HG03460 (cell line): ENCODE measurements around the gene PADI3.

Experiments used
- ATAC-seq: cut with Tn5 transposase; IDR thresholded peaks from one replicate; pipeline ENCODE4 v1.9.1; 2021; ENCODE audit not compliant: unreplicated experiment

The PADI3 gene

GRCh38 chr1:17215545-17215890 lies 33.4 kb upstream of the PADI3 start:
- ATAC-seq, result no peak

DNA sequence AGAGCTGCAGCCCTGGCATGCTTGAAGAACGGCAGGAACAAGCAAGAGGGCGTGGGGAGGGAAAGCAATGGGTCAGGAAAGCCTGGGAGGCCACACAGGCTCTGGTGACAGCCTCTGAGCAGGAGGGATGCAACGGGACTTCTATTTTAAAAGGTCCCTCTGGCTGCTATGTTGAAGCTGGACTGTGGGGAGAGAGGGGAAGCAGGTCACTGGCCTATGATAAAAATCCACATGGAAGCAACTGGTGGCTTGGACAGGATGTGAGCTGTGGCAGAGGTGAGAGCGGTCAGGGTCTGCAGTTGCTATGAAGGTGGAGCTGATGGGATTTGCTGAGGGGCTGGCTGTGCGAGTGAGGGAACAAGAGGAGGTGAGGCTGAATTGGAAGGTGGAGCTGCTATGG lies 32.8 kb upstream of the PADI3 start:
- no peak for ATAC-seq

- no peak for ATAC-seq
These were observed 31.3 kb upstream of the PADI3 start for GRCh38 chr1:17217607-17218006.

GRCh38 chr1:17218939-17219338 lies 30.0 kb upstream of the PADI3 start:
- no peak for ATAC-seq

DNA sequence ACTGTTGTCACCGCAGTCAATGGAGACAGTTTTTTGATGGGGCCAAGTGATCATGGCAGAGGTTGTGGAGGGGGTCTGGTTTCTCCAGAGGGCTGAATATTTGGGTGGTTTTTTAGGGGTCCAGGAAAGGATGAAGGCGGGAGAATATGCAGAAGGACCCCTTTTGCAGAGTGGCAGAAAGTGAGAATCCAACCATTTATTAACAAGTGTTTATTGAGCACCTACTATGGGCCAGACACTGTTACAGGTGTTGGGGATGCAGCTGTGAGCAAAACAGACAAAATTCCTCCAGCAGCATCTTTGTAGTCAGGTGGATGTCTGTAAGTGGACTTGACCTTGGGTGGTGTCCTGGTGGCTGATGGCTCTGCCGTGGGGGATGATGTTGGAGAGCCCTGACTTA lies 28.6 kb upstream of the PADI3 start:
- ATAC-seq, result no peak

DNA sequence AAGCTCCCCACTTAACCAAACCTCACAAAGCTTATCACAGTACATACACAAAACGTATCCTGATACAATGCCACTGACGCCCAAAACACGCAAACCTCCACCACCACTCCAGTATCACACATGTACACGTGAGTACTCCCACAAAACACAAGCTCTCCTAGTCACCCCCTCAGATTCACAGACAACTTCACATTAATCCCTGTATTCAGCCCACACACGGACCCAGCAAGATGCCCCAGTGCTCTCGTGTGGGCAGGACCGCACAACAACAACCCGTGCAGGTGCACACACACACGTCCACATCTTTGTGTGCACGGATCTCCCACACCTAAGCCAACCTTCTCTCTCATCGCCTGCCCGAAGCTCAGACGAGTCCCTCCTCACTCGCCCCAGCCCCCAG lies 26.3 kb upstream of the PADI3 start:
- ATAC-seq, result no peak

GRCh38 chr1:17224434-17224833 lies 24.5 kb upstream of the PADI3 start:
- no peak for ATAC-seq

GRCh38 chr1:17225140-17225539 lies 23.8 kb upstream of the PADI3 start:
- ATAC-seq, result no peak

DNA sequence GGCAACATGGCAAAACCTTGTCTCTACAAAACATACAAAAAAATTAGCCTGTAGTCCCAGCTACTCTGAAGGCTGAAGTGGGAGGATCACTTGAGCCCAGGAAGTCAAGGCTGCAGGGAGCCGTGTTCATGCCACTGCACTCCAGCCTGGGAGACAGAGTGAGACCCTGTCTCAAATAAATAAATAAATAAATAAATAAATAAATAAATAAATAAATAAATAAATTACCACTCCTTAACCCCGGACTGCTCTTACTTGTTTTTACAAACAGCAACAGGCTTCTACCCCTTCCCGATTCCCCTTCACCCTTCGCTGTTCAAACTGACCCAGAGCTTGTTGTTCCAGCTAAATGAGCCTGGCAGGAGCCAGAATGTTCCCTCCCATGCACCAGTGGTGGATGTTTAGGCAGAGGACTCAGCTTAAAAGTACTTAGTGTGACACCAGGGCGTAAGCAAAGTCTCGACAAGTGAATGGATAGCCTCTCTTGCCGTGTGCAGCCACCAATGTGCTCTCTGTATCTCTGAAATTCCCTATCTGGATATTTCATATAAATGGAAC lies 21.5 kb upstream of the PADI3 start:
- no peak for ATAC-seq

DNA sequence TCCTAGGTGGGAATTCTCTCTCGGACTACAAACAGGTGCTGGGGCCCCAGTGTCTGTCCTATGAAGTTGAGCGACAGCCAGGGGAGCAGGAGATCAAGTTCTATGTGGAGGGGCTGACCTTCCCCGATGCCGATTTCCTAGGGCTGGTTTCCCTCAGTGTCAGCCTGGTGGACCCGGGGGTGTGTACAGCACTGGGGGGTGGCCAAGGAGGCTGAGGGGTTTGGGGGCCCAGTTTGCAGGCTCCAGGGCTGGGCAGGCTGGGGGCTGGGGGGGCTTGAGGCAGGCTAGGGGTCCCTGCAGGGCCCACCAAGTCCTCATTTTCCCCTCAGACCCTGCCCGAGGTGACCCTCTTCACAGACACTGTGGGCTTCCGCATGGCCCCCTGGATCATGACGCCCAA lies 20.3 kb upstream of the PADI3 start:
- ATAC-seq, result no peak

DNA sequence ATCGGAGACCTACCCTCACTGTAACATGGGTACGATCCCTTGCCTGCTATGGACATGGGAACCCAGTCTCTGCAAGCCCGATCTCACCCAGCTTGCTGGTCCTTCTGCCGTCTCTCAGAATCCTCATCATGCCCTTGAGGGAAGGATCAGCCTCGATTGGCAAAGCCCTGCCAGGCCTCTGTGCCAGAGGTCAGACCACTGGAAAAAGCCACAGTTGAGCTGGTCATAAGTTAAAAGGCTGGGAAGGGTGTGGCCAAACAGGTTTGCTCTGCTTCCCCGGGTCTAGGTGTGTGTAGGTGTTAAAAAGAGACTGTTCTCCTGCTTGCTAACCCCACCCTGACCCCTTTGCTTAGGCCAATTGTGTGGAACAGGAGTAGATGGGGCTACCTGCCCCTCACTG lies 19.5 kb upstream of the PADI3 start:
- no peak for ATAC-seq

GRCh38 chr1:17230106-17230505 lies 18.8 kb upstream of the PADI3 start:
- ATAC-seq, result no peak

DNA sequence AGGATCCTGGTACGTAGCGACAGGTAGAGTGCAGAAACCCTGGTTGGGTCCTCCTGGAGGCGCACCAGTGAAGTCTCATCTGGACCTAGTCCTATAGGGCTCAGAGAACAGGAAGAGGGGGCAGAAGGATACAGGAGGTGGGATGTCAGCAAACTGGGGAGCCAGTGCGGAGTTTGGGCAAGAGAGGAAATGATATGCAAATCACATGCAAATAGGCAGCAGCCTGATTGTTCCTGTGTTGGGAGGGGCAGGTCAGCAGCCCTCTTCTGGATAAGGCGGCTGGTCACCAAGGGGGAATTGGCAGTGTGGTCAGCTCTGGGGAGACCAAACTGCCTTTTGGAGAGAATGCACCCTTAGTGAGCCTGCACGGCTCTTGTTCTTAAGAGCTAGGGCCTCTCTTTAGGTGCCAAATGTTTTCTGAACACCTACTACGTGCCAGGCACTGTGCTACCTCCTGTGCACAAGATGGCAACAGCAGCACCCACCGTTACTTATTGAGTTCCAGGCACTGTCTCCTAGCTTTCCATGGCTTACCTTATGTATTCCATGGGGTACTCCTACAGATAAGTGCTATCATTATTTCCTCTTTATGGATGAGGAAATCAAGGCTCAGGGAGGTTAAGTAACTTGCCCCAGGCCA lies 18.1 kb upstream of the PADI3 start:
- ATAC-seq, result no peak

DNA sequence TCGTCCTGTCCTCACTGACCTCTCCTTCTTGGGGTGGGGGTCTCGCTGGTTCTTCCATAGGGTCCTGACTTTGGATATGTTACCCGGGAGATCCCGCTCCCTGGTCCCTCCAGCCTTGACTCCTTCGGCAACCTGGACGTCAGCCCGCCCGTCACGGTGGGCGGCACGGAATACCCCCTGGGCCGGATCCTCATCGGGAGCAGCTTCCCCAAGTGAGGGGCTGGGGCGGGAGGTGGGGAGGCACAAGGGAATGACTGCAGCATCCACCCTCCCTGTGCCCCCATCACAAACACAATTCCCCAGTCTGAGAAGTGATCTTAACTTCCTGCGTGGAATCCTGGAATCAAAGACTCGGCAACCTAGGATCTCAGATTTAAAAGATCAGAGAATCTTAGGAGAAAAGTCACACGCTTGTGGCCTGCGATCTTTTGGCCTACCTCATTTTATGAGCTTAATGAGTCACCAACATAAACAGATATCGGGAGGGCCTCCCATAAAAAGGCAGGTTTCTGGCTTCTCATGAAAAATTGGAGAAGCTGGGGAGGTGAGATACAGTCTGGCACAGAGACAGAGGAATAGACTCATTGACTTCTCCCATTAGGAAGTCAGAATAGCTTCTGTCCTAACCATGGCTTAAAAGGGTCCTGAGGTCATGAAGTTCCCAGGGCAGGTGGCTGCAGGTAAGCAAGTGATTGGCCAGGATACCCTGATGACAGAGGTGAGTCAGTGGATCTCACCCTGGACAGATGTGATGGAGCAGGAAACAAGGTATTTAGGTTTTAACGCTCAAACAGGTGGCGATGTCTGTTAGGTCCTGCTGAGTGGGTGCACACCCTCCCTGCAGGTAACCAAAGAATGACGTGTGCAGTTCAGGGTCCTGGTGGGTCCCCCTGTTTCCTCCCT lies 15.9 kb upstream of the PADI3 start:
- no peak for ATAC-seq

GRCh38 chr1:17233675-17234320 lies 15.1 kb upstream of the PADI3 start:
- no peak for ATAC-seq

GRCh38 chr1:17234405-17234804 lies 14.5 kb upstream of the PADI3 start:
- ATAC-seq, result no peak

GRCh38 chr1:17235135-17235885 lies 13.6 kb upstream of the PADI3 start:
- no peak for ATAC-seq

- ATAC-seq, result no peak
These were observed 11.9 kb upstream of the PADI3 start for GRCh38 chr1:17236779-17237560.

DNA sequence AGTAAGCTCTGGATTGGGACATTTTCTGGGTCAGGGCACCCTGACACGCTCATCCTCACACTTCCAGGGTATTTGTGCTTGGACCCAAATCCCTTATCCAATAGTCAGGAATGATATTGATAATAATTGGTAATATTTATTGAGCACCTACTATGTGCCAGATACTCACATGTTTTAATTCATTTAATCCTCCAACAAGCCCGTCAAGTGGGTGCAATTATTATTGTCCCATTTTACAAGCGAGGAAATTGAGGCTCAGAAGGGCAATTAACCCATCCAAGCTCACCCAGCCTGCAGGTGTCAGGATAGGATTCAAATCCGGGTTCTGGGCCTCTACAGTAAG lies 11.4 kb upstream of the PADI3 start:
- no peak for ATAC-seq

DNA sequence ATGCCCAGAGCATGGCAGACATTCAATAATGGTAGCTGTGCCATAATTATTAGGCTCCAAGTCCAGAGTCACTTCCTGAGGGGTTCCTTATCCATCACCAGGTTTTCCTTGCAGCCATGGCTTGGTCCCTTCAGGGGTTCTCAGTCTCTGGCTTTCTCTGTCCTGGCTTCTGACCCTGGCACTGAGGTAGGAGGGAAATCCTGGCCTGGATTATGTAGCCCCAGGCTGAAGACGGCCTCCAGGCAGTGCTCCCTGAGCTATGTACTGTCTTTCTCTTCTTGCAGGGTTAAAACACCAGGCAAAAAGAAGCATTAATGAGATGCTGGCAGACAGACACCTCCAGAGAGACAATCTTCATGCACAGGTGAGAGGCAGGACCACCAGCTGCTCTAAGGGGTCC lies 9.5 kb upstream of the PADI3 start:
- ATAC-seq, result no peak
